RWPE1 (cell line): ENCODE data around the gene DENND1A.

Source experiments
- CTCF ChIA-PET: fragments of 350-600 bp; sonication (Branson Sonifier 250); formaldehyde crosslinking; extraction: SDS; loops from one replicate; lab custom pipeline; 2021; lab: Yijun Ruan, JAX
- POLR2A ChIA-PET: fragments of 400-600 bp; formaldehyde crosslinking; extraction: SDS; loops from one replicate; lab custom pipeline; 2020; ENCODE audit warnings: antibody characterized with exemption; ENCODE audit not compliant: low non-redundant PET; lab: Yijun Ruan, JAX
- DNase-seq: peaks from one replicate; pipeline ENCODE4 v3.0.0; 2012; ENCODE audit warnings: low spot score
- H3K27ac ChIP-seq: fragments of 450-650 bp; 2 replicates; pipeline ENCODE4 v1.5.1; 2017
- CTCF ChIP-seq: fragments of 450-650 bp; conservative IDR thresholded peaks from 2 replicates; pipeline ENCODE4 v1.5.1; 2017; ENCODE audit warnings: low read depth, mild to moderate bottlenecking

Gene DENND1A

GRCh38 chr9:123923884-123924283 is 6.0 kb downstream of the DENND1A start:
- no peak for TF ChIP-seq CTCF
- DNase-seq: no peak
- H3K27ac ChIP-seq: no peak overlapping the region
- POLR2A ChIA-PET: no interaction called here
- CTCF ChIA-PET: no interaction called here

- no peak for DNase-seq
- no peak overlapping the region for H3K27ac ChIP-seq
- no peak for TF ChIP-seq CTCF
- CTCF ChIA-PET: no interaction called here
- POLR2A ChIA-PET: no interaction called here
These were observed 6.5 kb downstream of the DENND1A start for GRCh38 chr9:123923377-123923776.

GRCh38 chr9:123922911-123923310 is 7.0 kb downstream of the DENND1A start:
- no peak overlapping the region for H3K27ac ChIP-seq
- ChIA-PET CTCF (no interaction called here), POLR2A (no interaction called here)
- DNase-seq: no peak
- no peak for TF ChIP-seq CTCF

GRCh38 chr9:123922431-123922830 is 7.5 kb downstream of the DENND1A start:
- ChIA-PET POLR2A (no interaction called here), CTCF (no interaction called here)
- TF ChIP-seq CTCF: no peak
- DNase-seq: no peak
- H3K27ac ChIP-seq: no peak overlapping the region

GRCh38 chr9:123914517-123915196 is 15.3 kb downstream of the DENND1A start:
- ChIA-PET CTCF (interaction anchor here (0.6 to 1.1 kb wide), 3 partner anchors 14 to 476 kb away, joined by 3 to 4 read pairs (median 3); no protein-coding TSS in a partner anchor), POLR2A (no interaction called here)
- TF ChIP-seq CTCF: no peak
- DNase-seq: no peak
- H3K27ac ChIP-seq: no peak overlapping the region

GRCh38 chr9:123912167-123912897 is 17.6 kb downstream of the DENND1A start:
- POLR2A ChIA-PET: no interaction called here
- no peak overlapping the region for H3K27ac ChIP-seq
- CTCF ChIA-PET: no interaction called here
- no peak for TF ChIP-seq CTCF
- DNase-seq: no peak
